Hypothalamus (tissue), 51 donors: Measurements from ENCODE around the gene CLDN3.
A peak's percentile ranks its signal among the peaks of the same experiment; 100 is the strongest.
"Not testable (repeated sequence)": the region's sequence is repeated elsewhere in the genome, so short reads cannot be mapped to it uniquely, and the experiment has no call there.

Source experiments
- DNase-seq, 51 donors: peaks; one replicate each; lab custom pipeline; 2025; lab: John Stamatoyannopoulos, UW

CLDN3 gene, protein sequence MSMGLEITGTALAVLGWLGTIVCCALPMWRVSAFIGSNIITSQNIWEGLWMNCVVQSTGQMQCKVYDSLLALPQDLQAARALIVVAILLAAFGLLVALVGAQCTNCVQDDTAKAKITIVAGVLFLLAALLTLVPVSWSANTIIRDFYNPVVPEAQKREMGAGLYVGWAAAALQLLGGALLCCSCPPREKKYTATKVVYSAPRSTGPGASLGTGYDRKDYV

DNA sequence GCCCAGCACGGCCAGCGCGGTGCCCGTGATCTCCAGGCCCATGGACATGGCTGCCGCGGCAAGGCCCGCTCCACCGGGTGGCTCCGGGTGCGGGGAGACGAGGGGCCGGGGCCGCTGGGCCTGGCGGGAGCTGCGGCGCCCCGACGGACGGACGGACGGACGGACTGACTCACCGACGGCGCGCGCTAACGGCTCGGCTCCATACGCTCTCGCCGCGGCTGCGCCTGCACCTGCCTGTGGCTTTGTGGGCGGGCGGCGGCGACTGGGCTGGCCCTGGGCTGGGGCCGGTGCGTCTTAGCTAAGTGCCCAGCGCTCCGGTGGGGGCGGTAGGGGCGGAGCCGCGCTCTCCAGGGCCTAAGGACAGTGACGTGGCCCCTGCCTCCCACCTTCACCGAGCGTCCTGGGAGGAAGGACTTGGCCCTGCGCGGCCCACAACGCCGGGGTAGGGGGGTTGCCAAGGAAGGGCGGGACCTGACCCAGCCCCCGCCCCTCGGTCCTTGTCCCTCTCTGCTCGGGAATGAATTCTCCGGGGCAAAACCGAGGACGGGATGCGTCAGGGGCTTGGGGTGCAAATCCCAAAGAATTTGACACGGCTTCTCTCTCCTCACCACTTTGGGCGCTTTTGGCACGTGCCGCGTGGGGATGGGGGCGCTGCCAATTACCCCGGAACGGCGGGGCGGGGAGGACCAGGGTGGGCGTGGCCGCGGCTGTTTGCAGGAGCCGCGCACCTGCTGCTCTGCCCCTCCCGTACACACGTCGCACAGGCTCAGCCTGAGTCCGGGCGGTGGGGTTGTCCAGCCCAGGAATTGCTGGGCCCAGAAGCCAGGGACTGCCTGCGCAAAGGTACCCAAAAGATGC is at the start of gene CLDN3:
Gene CLDN3 (minus strand): TSS at position 269 of the 858 bp plus-strand sequence. CDS start 221 bp downstream, at position 48.
- peak in 4 of 51 donors; percentile 3 to 34 (median 4) for DNase-seq

DNA sequence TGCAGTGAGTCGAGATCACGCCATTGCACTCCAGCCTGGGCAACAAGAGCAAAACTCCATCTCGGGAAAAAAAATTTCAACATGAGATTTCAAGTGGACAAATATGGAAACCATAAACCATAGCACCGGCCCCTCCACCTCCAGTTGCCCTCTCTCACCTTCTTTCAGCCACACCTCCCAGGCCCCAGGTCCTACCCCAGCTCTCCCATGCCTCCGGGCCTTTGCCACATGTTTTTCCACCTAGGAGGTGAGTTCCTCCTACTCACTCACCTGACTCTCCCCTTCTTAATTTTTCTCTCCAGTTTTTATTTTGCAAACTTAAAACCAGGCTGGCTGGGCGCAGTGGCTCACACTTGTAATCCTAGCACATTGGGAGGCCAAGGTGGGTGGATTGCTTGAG is 47.1 kb upstream of the CLDN3 start:
- no peak for DNase-seq

DNA sequence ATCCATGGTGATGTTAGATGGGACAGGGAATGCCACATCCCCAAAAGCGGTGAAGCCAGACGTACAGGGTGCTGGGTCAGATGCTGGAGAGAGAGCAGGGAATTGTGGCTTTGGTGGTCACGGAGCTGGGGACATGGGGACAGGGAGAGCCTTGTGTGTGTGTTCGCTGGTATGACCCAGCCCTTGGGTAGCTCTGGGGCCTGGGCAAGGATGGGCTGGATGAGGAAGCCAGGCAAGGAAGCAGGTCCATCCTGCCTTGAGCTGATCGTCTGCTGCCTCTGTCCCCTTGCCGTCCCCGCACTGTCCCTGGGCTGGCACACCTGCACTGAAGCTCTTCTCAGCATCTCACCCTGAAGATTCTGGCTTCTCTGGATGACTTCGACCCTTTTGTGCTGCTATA is 45.4 kb upstream of the CLDN3 start:
- DNase-seq = no peak

DNA sequence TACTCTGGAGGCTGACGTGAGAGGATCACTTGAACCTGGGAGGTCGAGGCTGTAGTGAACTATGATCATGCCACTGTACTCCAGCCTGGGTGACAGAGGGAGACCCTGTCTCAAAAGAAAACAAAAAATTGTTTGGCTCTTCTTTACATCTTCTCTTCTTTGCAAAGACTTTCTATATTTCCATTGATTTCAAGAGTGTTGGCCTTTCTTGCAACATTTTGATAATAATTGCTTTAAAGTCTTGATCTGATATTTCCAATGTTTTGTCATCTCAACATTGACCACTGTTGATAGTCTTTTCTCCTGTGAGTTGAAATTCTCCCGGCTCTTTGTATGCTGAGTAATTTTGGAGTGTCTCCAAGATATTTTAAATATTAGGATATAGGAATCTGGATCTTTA is 42.9 kb upstream of the CLDN3 start:
- no peak for DNase-seq

DNA sequence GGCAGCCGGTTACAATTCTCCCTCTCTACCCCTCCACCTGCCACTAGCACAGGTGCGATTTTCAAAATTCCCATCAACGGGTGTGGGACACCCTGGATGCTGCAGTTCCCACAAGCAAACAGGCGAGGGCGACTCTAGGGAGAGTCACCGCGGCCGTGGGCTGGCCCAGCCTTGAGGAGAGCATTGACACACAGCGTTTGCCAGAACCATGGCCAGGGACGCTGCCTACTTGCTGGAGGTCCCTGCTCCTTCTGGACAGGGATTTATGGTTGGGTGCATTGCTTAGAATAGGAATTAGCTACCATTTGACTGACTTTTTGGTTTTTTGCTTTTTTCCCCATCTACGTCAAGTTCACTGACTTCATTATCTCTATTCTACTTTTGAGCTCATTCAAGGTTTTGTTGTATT is 41.7 kb upstream of the CLDN3 start:
- DNase-seq = peak in 12 of 51 donors; percentile 10 to 38 (median 18)

DNA sequence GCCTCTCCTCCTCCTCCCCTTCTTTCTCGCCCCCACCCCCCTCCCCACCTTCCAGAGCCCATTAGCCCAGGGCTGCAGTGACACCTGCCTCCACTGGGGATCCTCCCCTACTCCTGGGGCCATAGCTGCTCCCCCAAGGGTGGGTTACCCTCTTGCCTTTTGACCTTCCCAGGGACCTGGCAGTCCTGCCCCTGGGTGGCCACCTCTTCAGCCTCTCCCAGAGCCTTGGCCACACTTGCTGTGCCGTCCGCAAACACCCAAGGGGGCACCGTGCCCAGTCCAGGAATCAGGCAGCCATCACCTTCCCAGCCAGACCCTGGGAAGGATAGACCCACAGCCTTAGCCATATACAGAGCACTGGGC is 40.9 kb upstream of the CLDN3 start:
- DNase-seq = no peak

DNA sequence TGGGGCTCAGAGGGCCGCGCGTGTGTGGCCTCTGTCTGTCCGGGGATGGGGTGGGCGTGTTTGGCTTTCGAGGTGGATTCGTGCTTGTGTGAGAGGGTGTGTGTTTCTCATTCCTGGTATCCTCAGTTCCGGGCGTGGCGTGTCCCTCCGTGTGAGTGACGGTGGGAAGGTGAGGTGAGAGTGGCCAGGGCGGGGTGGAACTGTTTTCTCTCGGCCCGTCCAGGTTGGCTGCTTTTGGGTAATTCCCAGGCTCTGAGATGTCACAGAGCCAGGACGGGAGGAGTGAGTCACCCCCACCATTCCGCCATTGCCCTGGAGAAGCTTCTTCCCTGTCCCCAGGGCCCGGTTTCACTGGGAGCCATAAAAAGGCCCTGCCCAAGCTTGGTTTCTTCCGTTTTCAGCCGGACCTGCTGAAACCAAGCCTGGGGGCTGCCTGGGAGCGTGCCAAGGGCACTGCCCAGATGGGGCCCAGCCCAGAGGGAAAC is 39.4 kb upstream of the CLDN3 start:
- no peak for DNase-seq

DNA sequence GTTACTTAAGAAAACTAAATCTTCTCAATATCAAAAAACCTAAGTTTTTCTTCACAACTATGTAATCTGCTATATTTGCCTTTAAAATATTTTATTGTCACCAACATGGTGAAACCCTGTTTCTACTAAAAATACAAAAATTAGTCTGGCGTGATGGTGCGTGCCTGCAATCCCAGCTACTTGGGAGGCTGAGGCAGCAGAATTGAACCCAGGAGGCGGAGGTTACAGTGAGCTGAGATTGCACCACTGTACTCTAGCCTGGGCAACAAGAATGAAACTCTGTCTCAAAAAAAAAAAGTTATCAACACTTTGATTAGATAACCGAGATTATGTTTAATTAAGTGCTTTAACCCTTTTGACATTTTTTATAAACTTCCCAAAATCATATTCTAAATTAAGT is 32.4 kb upstream of the CLDN3 start:
- no peak for DNase-seq

DNA sequence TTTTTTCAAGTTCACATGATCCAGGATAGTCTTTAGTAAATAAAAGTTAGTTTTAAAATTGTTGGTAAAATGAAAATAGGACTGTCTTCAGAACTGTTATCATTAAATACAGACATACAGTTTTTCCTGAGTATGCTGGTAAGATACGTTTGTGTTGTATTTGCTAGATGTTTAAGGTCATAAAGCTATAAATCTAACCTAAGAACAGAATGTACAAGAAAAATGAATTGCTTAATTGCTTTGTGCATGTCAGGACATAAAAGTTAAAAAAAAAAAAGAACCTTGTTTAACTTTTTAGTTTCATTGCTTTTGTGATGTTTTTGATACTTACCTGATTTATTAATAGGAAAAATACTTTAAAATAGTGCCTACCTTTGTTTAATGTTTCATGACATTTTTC is 31.5 kb upstream of the CLDN3 start:
- no peak for DNase-seq

DNA sequence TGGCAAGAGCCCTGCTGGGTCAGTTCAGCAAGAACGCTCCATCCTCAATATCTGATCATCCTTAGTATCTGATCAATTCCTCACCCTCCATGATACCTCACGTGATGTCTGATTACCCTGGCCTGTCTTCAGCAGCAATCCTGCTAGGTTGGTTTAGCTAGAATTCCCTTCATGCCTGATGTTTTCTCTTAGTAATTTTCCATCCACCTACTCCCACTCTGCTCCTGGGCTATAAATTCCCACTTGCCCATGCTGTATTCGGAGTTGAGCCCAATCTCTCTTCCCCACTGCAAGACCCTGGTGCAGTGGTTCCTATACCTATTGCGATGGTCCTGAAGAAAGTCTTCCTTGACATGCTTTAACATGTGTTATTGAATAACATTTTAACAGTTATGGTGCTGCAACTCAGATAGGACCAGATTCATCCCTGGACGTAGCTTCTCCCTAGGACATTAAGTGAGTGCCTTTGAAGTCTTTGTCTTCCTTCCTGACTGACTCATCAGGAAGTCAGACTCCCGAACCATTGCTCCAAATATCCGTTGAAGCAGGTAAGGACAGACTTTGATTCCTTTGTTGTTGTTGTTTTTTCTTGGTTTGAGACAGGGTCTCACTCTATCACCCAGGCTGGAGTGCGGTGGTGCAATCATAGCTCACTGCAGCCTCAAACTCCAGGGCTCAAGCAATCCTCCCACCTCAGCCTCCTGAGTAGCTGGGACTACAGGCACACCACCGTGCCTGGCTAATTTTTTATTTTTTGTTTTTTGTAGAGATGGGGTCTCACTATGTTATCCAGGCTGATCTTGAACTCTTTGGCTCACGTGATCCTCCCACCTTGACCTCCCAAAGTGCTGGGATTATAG is 29.4 kb upstream of the CLDN3 start:
- no peak for DNase-seq

DNA sequence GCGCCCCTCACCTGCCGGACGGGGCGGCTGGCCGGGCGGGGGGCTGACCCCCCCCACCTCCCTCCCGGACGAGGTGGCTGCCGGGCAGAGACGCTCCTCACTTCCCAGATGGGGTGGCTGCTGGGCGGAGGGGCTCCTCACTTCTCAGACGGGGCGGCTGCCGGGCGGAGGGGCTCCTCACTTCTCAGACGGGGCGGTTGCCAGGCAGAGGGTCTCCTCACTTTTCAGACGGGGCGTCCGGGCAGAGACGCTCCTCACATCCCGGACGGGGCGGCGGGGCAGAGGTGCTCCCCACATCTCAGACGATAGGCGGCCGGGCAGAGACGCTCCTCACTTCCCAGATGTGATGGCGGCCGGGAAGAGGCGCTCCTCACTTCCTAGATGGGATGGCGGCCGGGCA is 27.1 kb upstream of the CLDN3 start:
- DNase-seq = not testable (repeated sequence)

DNA sequence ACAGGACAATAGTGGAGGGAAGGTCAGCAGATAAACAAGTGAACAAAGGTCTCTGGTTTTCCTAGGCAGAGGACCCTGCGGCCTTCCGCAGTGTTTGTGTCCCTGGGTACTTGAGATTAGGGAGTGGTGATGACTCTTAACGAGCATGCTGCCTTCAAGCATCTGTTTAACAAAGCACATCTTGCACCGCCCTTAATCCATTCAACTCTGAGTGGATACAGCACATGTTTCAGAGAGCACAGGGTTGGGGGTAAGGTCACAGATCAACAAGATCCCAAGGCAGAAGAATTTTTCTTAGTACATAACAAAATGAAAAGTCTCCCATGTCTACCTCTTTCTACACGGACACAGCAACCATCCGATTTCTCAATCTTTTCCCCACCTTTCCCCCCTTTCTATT is 26.6 kb upstream of the CLDN3 start:
- not testable (repeated sequence) for DNase-seq

DNA sequence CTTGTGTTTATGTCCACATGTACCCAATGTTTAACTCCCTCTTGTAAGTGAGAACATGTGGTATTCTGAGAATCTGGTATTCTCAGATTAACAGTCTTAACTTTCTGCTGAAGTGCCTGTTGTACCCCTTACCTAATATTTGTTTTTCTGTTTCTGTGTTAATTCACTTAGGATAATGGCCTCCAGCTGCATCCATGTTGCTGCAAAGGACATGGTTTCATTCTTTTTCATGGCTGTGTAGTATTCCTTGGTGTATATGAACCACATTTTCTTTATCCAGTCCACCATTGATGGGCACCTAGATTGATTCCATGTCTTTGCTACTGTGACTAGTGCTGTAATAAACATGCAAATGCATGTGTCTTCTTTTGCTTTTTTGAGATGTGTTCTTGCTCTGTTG is 25.1 kb upstream of the CLDN3 start:
- not testable (repeated sequence) for DNase-seq

DNA sequence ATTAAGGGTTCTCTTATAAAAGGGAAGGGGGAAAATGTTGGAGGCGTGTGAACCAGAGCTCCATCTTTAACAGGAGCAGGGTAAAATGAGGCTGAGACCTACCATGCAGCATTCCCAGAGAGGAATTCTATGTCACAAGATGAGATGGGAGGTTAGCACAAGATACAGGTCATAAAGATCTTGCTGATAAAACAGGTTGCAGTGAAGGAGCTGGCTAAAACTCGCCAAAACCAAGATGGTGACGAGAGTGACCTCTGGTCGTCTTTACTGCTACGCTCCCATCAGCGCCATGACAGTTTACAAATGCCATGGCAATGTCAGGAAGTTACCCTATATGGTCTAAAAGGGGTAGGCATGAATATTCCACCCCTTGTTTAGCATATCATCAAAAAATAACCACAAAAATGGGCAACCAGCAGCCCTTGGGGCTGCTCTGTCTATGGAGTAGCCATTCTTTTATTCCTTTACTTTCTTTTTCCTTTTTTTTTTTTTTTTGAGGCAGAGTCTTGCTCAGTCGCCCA is 21.2 kb upstream of the CLDN3 start:
- DNase-seq = not testable (repeated sequence)

DNA sequence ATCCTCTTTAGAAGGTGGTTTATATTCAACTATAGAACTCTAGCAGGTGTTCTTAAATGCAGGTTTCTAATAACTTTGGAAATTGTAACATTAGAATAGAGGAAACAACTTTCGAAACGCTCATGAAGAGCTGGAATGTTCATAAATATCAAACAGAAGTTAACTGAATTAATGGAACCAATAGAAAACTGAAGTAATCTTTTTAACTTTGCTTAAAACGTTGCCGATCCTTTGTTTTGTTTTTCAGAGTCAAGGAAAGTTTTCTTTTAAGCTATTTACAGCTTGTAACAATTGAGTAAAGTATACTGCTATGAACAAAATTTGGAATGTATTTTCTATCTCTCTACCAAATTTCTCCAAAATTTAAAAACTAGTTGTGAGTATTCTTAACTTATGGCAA is 19.0 kb upstream of the CLDN3 start:
- no peak for DNase-seq

DNA sequence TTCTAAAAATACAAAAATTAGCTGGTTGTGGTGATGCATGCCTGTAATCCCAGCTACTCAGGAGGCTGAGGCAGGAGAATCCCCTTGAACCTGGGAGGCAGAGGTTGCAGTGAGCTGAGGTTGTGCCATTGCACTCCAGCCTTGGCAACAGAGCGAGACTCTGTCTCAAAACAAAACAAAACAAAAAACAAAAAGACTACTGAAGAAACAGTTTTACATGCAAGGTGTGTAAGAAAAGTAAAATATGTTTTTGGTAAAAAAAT is 17.6 kb upstream of the CLDN3 start:
- not testable (repeated sequence) for DNase-seq

DNA sequence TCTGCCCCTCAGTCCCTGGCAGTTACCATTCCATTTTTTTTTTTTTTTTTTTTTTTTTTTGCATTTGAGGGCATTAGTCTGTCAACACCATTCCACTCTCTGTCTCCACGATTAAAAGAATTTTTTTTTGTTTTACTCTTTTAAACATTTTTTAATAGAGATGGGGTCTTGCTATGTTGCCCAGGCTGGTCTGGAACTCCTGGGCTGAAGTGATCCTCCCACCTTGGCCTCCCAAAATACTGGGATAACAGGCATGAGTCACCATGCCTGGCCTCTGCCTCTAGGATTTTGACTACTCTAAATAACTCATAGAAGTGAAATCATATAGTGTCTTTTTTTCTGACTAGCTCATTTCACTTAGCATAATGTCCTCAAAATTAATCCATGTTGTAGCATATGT is 16.5 kb upstream of the CLDN3 start:
- no peak for DNase-seq

DNA sequence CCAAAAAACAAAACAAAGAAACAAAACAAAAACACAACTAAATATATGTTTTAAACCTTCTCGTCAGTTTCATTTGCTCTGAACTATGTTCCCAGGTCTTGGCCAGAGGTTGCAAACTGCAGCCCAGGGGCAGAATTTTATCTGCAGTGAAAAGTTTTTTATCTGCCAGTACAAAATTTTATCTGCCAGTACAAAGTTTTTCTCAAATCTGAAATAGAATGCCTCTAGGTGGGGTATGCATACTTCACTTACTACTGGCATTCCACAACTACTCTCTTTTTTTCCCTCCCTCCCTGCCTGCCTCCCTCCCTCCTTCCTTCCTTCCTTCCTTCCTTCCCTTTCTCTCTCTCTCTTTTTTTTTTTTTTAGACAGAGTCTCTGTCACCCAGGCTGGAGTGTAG is 9.4 kb upstream of the CLDN3 start:
- no peak for DNase-seq

DNA sequence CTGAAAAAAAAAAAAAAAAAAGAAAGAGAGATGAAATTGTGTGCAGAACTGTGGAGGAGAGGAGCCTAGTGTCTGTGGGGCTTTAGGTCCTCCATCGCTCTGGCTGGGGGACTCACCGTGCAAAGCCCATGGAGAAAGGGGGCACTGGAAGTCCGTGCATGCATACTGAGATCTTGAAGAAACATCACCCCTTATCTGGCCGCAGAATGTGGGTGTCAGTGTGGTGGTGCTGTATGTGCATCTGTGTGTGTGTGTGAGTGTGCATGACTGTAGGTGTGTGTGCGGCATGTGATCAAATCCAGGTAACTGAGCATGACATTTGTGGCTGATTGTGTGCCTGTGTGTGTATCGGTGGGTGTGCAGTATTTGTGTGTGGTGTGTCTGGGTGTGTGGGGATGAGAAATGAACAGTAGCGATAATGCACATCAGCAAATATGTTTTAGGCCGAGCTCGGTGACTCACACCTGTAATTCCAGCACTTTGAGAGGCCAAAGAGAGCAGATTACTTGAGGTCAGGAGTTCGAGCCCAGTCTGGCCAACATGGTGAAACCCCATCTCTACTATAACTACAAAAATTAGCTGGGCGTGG is 8.8 kb upstream of the CLDN3 start:
- no peak for DNase-seq

DNA sequence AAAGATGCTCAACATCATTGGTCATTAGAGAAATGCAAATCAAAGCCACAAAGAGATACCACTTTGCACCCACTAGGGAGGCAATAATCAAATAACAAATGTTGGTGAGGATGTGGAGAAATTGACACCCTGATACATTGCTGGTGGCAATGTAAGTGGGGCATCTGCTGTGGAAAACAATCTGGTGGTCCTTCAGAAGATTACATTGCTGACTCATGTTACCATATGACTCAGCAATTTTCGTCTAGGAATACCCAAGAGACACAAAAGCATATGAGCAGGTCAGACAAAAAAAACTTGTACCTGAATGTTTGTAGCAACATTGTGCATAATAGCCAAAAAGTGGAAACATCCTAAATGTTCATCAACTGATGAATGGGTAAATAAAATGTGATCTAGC is 4.9 kb upstream of the CLDN3 start:
- DNase-seq = no peak
